Testis (tissue), 2 donors: ENCODE results near the gene KRTAP10-5.

Experiments
- POLR2A ChIP-seq: fragments of 450-650 bp; IDR thresholded peaks from one replicate; pipeline ENCODE4 v1.6.1; 2017; ENCODE audit warnings: antibody characterized with exemption, mild to moderate bottlenecking, moderate library complexity
- TF ChIP-seq, protein P1 (sequence below), 3 experiments: fragments of 450-650 bp in 2 of 3; fragments of 200-600 bp in 1 of 3; sonication (generic) in 1 of 3; IDR thresholded peaks; one replicate each; pipeline ENCODE4 v1.5.1; 2016 to 2019; ENCODE audit warnings: antibody characterized with exemption in 3 of 3, mild to moderate bottlenecking in 2 of 3, moderate library complexity in 1 of 3

DNA sequence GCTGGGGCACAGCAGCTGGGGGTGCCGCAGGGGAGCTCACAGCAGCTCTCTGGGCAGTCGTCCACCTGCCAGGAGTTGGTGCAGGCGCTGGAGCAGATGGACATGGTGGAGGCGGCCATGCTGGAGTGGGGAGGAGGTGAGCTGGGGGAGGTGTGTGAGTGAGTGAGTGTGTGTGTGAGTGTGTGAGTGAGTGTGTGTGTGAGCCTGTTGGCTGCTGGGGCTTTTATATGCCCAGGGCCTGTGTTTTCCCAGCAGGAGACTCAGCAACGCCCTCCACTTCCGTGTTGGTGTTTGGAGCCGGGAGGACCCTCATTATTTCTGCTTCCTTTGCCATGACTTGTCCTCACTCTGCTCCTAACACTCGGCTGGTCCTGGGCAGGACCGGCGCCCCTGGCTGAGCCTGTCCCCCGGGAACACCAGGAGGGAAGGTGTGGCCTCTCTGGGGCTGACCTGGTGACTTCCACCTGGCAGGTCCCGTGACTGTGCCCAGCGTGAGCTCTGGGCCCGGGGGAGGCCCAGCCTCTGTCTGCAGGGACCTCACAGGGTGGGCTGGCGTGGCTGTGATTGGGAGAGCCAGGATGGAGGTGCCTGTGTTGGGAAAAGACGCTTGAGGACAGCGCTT is 29.0 kb downstream of the KRTAP10-5 start, which contains the start of gene KRTAP10-2:
- TF ChIP-seq, protein P1, sequence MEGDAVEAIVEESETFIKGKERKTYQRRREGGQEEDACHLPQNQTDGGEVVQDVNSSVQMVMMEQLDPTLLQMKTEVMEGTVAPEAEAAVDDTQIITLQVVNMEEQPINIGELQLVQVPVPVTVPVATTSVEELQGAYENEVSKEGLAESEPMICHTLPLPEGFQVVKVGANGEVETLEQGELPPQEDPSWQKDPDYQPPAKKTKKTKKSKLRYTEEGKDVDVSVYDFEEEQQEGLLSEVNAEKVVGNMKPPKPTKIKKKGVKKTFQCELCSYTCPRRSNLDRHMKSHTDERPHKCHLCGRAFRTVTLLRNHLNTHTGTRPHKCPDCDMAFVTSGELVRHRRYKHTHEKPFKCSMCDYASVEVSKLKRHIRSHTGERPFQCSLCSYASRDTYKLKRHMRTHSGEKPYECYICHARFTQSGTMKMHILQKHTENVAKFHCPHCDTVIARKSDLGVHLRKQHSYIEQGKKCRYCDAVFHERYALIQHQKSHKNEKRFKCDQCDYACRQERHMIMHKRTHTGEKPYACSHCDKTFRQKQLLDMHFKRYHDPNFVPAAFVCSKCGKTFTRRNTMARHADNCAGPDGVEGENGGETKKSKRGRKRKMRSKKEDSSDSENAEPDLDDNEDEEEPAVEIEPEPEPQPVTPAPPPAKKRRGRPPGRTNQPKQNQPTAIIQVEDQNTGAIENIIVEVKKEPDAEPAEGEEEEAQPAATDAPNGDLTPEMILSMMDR (IDR thresholded peaks at IDR 0.05): no peak
- TF ChIP-seq POLR2A: no peak
